ENCODE data around the gene ALAS1. TPM values are rescaled to one million over a fixed set of nuclear protein-coding genes. Genes with fewer than 3 reads are reported as not detected.

The ALAS1 gene
- total and polyA plus RNA-seq, 2 donors (not counting 3 experiments of a cell fraction or from before 2014, with no cell fraction given): 45.1 to 72.1 TPM

GRCh38 chr3:52221563-52222318, 23.8 kb downstream of the ALAS1 start:
- Histone ChIP-seq H3K9me1 (replicated peaks; ENCODE audit: control insufficient read depth, extremely low read depth, insufficient read depth, low read length) (no peaks in the 10 kb centered on the region), H3K4me3 (replicated peaks in 1 of 3; ENCODE audit: insufficient read depth in 1 of 3, low read depth in 1 of 3, low read length in 3 of 3) (no peak overlapping the region), H3K79me2 (ENCODE audit: control insufficient read depth, insufficient read depth, low read length) (no peaks in the 10 kb centered on the region), H3K9ac (replicated peaks; ENCODE audit: extremely low read depth, insufficient read depth, low read length) (no peak overlapping the region), H3K27me3 (ENCODE audit: control insufficient read depth in 2 of 2, insufficient read depth in 2 of 2, low read length in 2 of 2) (no peaks in the 10 kb centered on the region), H3K36me3 (ENCODE audit: control insufficient read depth in 2 of 2, extremely low read depth in 1 of 2, insufficient read depth in 2 of 2, low read length in 2 of 2) (no peaks in the 10 kb centered on the region), H3K4me1 (ENCODE audit: control insufficient read depth, extremely low read depth, insufficient read depth, low read length) (peaks cover 27% of the 10 kb centered on the region), H2AFZ (ENCODE audit: low read depth, low read length) (no peak overlapping the region), H4K20me1 (replicated peaks; ENCODE audit: control insufficient read depth, extremely low read depth, insufficient read depth, low read length) (no peaks in the 10 kb centered on the region), H3K27ac (ENCODE audit: insufficient read depth, low read depth, low read length) (no peak overlapping the region), H3K4me2 (ENCODE audit: insufficient read depth, low read length) (no peak overlapping the region), H3K9me3 (replicated peaks; ENCODE audit: control insufficient read depth, insufficient read depth, low read length) (no peaks in the 10 kb centered on the region)
- intact Hi-C loops (cut with micrococcal nuclease) (no loop called here), dilution Hi-C loops (cut with MboI; ENCODE audit: extremely low pct_ligation_motif_present, low sequenced_read_pairs) (no loop called here)
- FAIRE-seq: no peak
- BruUV-seq (replicated peaks): no TSS peak
- no peak for DNase-seq (ENCODE audit: low read depth, low spot score)
- CTCF ChIA-PET: interaction anchor here (0.5 to 9.7 kb wide), 10 partner anchors 10 to 220 kb away, joined by 3 to 133 read pairs (median 9); partner anchors contain the start of genes TWF2 and WDR82
- POLR2A ChIA-PET: no interaction called here
- TF ChIP-seq GATA2 (IDR thresholded peaks at IDR 0.05; ENCODE audit: insufficient read depth, insufficient read length, low read depth, low read length) (no peak), JUN (IDR thresholded peaks at IDR 0.05; ENCODE audit: borderline replicate concordance, insufficient read depth, insufficient read length, low read depth) (no peak), FOS (IDR thresholded peaks at IDR 0.05; ENCODE audit: borderline replicate concordance, insufficient read depth, low read length) (no peak), POLR2A (IDR thresholded peaks at IDR 0.05; ENCODE audit: low read depth, low read length) (no peak), MYC (IDR thresholded peaks at IDR 0.05; ENCODE audit: low read depth, low read length) (no peak), CTCF (IDR thresholded peaks at IDR 0.05; ENCODE audit: extremely low read depth in 1 of 2, insufficient read depth in 1 of 2, low read depth in 1 of 2, low read length in 2 of 2) (no peak), MAX (IDR thresholded peaks at IDR 0.05; ENCODE audit: insufficient read depth, insufficient read length) (no peak), EZH2 (IDR thresholded peaks at IDR 0.05; ENCODE audit: borderline replicate concordance, low read depth, low read length, severe bottlenecking) (no peak), POLR2AphosphoS5 (IDR thresholded peaks at IDR 0.05; ENCODE audit: insufficient read depth, low read depth, low read length) (no peak)
